HG03571 (cell line): ENCODE data around the gene BTNL9.
"Not testable (repeated sequence)": the region's sequence is repeated elsewhere in the genome, so short reads cannot be mapped to it uniquely, and the experiment has no call there.

Source experiments
- ATAC-seq: cut with Tn5 transposase; IDR thresholded peaks from one replicate; pipeline ENCODE4 v1.9.1; 2021; ENCODE audit not compliant: unreplicated experiment

BTNL9 gene

GRCh38 chr5:181098762-181099601, 58.9 kb downstream of the BTNL9 start:
- no peak for ATAC-seq

- no peak for ATAC-seq
These were observed 59.6 kb downstream of the BTNL9 start for GRCh38 chr5:181099602-181100086.

- ATAC-seq, result no peak
These were observed 60.2 kb downstream of the BTNL9 start for GRCh38 chr5:181100121-181100875.

GRCh38 chr5:181101030-181101641, 61.1 kb downstream of the BTNL9 start:
- ATAC-seq, result not testable (repeated sequence)

- not testable (repeated sequence) for ATAC-seq
These were observed 62.0 kb downstream of the BTNL9 start for GRCh38 chr5:181101930-181102674.

- not testable (repeated sequence) for ATAC-seq
These were observed 64.1 kb downstream of the BTNL9 start for GRCh38 chr5:181104259-181104568.

- not testable (repeated sequence) for ATAC-seq
These were observed 64.7 kb downstream of the BTNL9 start for GRCh38 chr5:181104606-181105390.

GRCh38 chr5:181105391-181106025, 65.4 kb downstream of the BTNL9 start:
- no peak for ATAC-seq

GRCh38 chr5:181107699-181108098, 67.6 kb downstream of the BTNL9 start:
- ATAC-seq, result no peak

GRCh38 chr5:181108578-181109165, 68.6 kb downstream of the BTNL9 start:
- no peak for ATAC-seq

- no peak for ATAC-seq
These were observed 69.5 kb downstream of the BTNL9 start for GRCh38 chr5:181109489-181110013.

- no peak for ATAC-seq
These were observed 70.9 kb downstream of the BTNL9 start for GRCh38 chr5:181111010-181111409.
